Measurements from ENCODE around the gene EPHB6.

GRCh38 chr7:142805350-142806021, 49.4 kb upstream of the EPHB6 start:
- TF ChIP-seq EZH2 (IDR thresholded peaks at IDR 0.05) (no peak), POLR2AphosphoS5 (IDR thresholded peaks at IDR 0.05; ENCODE audit: borderline replicate concordance, low read depth, low read length) (no peak), FOXP2 (optimal IDR thresholded peaks at IDR 0.05; ENCODE audit: control extremely low read depth, extremely low read length, insufficient read depth) (no peak)

All from SK-N-MC (cell line).